HepG2 (cell line): Measurements from ENCODE around the gene CTNND1. TPM values are rescaled to one million over a fixed set of nuclear protein-coding genes. Genes with fewer than 3 reads are reported as not detected.

Source experiments
- HNF1A ChIP-seq, 2 experiments: sonication (generic) in 1 of 2; formaldehyde crosslinking in 1 of 2; IDR thresholded peaks; 2 replicates each; pipeline versions ENCODE4 v1.4.0 to v1.6.1; 2016 to 2020; ENCODE audit warnings: borderline replicate concordance in 1 of 2, low read depth in 1 of 2, mild to moderate bottlenecking in 1 of 2, missing genetic modification reagents in 1 of 2
- KAT2B ChIP-seq: fragments of 150-350 bp; IDR thresholded peaks from 2 replicates; pipeline ENCODE4 v1.6.1; 2014; ENCODE audit warnings: low read depth, low read length, borderline replicate concordance
- LCORL ChIP-seq, 2 experiments: fragments of 450-650 bp in 1 of 2; sonication (generic) in 1 of 2; formaldehyde crosslinking in 1 of 2; IDR thresholded peaks; 2 replicates each; pipeline versions ENCODE4 v1.5.0 to v1.6.1; 2017 to 2020; ENCODE audit warnings: antibody characterized with exemption in 1 of 2, missing genetic modification reagents in 1 of 2
- NCOR1 ChIP-seq: fragments of 200-600 bp; sonication (generic); IDR thresholded peaks from 2 replicates; pipeline ENCODE4 v1.7.0; 2017; ENCODE audit warnings: antibody characterized with exemption, low read length, borderline replicate concordance
- NR2F6 ChIP-seq, 2 experiments: IDR thresholded peaks; 2 replicates each; pipeline ENCODE4 v1.6.1; 2016; ENCODE audit warnings: antibody characterized with exemption in 1 of 2, mild to moderate bottlenecking in 1 of 2
- RXRB ChIP-seq: IDR thresholded peaks from 2 replicates; pipeline ENCODE4 v1.6.1; 2016; ENCODE audit warnings: borderline replicate concordance, missing genetic modification reagents, missing compliant biosample characterization
- TBX3 ChIP-seq: fragments of 450-650 bp; IDR thresholded peaks from 2 replicates; pipeline ENCODE4 v1.6.1; 2017; ENCODE audit warnings: antibody characterized with exemption, mild to moderate bottlenecking, inconsistent platforms, borderline replicate concordance
- TFE3 ChIP-seq: IDR thresholded peaks from 2 replicates; pipeline ENCODE4 v1.6.1; 2016
- TSC22D2 ChIP-seq: sonication (generic); formaldehyde crosslinking; IDR thresholded peaks from 2 replicates; pipeline ENCODE4 v1.5.1; 2020; ENCODE audit warnings: missing genetic modification reagents, mild to moderate bottlenecking, borderline replicate concordance
- XRCC5 ChIP-seq: fragments of 200-400 bp; formaldehyde crosslinking; optimal IDR thresholded peaks from 2 replicates; pipeline ENCODE3; 2017; ENCODE audit warnings: mild to moderate bottlenecking, low read length
- ZNF205 ChIP-seq: IDR thresholded peaks from 2 replicates; pipeline ENCODE4 v1.6.1; 2018; ENCODE audit warnings: missing biosample characterization, missing genetic modification reagents
- ZNF343 ChIP-seq: sonication (generic); formaldehyde crosslinking; IDR thresholded peaks from 2 replicates; pipeline ENCODE4 v1.4.0; 2020; ENCODE audit warnings: mild to moderate bottlenecking, missing genetic modification reagents
- ZNF414 ChIP-seq: sonication (generic); formaldehyde crosslinking; IDR thresholded peaks from 2 replicates; pipeline ENCODE4 v1.5.0; 2020; ENCODE audit warnings: missing genetic modification reagents
- ZNF569 ChIP-seq: sonication (generic); formaldehyde crosslinking; IDR thresholded peaks from 2 replicates; pipeline ENCODE4 v1.5.0; 2020; ENCODE audit warnings: mild to moderate bottlenecking, missing genetic modification reagents, moderate library complexity, borderline replicate concordance
- ZSCAN5A ChIP-seq: sonication (generic); formaldehyde crosslinking; IDR thresholded peaks from 2 replicates; pipeline ENCODE4 v1.8.0; 2022; ENCODE audit warnings: mild to moderate bottlenecking, missing genetic modification reagents, borderline replicate concordance
- polyA plus RNA-seq, 8 experiments: library from polyadenylated mRNA; depleted of rRNA in 3 of 8; stranded (reverse) in 7 of 8; unstranded in 1 of 8; fragments of >200 nt; fragmentation: Illumina TruSeq in 4 of 8; extraction: Trizol in 4 of 8; gene quantifications; 2 replicates each; pipeline versions ENCODE4 v1.2.1 to v1.2.3, GENCODE V29; 2011 to 2016; ENCODE audit warnings: low read depth in 4 of 8, missing spikeins in 1 of 8, mixed read lengths in 1 of 8; ENCODE audit not compliant: insufficient read depth in 1 of 8
- total RNA-seq, 5 experiments: library from RNA; depleted of rRNA; stranded (reverse); fragments of >200 nt; fragmentation: Illumina TruSeq; extraction: Trizol; gene quantifications; 2 replicates each; pipeline ENCODE4 v1.2.3, GENCODE V29; 2016; ENCODE audit warnings: low read depth in 1 of 5
- TF ChIP-seq, protein P1 (sequence below): sonication (generic); formaldehyde crosslinking; IDR thresholded peaks from 2 replicates; pipeline ENCODE4 v1.4.0; 2020; ENCODE audit warnings: missing genetic modification reagents

The CTNND1 gene
- total and polyA plus RNA-seq, 2 of the 13 experiments (the other 11 are each of a cell fraction or from before 2014, with no cell fraction given) = 117 to 128 TPM

DNA sequence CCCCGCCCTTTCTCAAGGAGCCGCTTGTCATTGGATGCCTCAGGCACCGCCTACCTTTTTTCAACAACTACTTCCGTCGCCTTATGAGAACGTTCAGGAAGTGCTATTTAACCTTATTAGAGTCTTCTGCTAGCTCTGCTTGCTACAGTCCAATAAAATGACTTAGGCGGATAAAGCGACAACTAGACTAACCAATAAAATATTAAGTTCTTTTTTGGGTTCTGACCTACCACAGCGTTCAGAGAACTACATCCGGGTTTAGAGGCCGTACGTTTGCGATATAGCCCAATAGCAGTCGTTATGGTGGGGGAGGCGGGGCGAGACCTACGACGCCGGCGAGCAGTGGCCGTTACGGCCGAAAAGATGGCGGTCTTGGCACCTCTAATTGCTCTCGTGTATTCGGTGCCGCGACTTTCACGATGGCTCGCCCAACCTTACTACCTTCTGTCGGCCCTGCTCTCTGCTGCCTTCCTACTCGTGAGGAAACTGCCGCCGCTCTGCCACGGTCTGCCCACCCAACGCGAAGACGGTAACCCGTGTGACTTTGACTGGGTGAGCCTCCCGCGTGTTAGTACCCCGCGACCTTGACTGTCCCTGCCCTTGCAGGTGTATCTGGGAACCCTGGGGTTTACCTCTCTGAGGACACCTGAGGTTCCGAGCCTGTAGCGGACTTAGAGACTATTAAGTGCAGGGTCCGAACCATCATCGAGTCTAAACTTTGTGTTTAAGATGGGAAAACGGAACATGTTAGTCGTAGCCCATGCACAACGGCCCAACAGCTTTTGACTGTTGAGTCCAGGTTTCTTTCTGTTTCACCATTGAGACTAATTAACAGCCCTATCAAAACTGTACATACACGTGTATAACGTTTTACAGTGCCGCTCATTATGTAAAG, 49.1 kb upstream of the CTNND1 start, which contains the start of gene TMX2 (continued):
- TF ChIP-seq TFE3 (CRISPR knock-in tag) = peak; percentile 7; the same call in 1 of the 2 replicates
- no peak for TF ChIP-seq XRCC5
- TF ChIP-seq, protein P1, sequence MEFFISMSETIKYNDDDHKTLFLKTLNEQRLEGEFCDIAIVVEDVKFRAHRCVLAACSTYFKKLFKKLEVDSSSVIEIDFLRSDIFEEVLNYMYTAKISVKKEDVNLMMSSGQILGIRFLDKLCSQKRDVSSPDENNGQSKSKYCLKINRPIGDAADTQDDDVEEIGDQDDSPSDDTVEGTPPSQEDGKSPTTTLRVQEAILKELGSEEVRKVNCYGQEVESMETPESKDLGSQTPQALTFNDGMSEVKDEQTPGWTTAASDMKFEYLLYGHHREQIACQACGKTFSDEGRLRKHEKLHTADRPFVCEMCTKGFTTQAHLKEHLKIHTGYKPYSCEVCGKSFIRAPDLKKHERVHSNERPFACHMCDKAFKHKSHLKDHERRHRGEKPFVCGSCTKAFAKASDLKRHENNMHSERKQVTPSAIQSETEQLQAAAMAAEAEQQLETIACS (CRISPR knock-in tag) = 0 out of 2 replicates have a peak, but pooled peaks have one; percentile 22
- TF ChIP-seq TSC22D2 (CRISPR knock-in tag) = 0 out of 2 replicates have a peak, but pooled peaks have one; percentile 11
- TF ChIP-seq HNF1A (IDR thresholded peaks at IDR 0.05; ENCODE audit: low read depth) = no peak
- TF ChIP-seq HNF1A (CRISPR knock-in tag; IDR thresholded peaks at IDR 0.05; ENCODE audit: borderline replicate concordance) = 0 out of 2 replicates have a peak, but pooled peaks have one; percentile 36
- TF ChIP-seq ZNF569 = no peak
- 0 out of 2 replicates have a peak, but pooled peaks have one; percentile 35 for TF ChIP-seq ZSCAN5A
- no peak for TF ChIP-seq TBX3
- no peak; the same call in 1 of the 2 replicates for TF ChIP-seq ZNF343
- no peak; the same call in 1 of the 2 replicates for TF ChIP-seq RXRB (CRISPR knock-in tag)
- TF ChIP-seq KAT2B = no peak
- no peak for TF ChIP-seq ZNF414 (CRISPR knock-in tag)
- no peak for TF ChIP-seq LCORL (IDR thresholded peaks at IDR 0.05)
- TF ChIP-seq LCORL (CRISPR knock-in tag; IDR thresholded peaks at IDR 0.05) = peak; percentile 72
- TF ChIP-seq ZNF205 (CRISPR knock-in tag) = no peak
- TF ChIP-seq NCOR1 = no peak
- no peak for TF ChIP-seq NR2F6 (IDR thresholded peaks at IDR 0.05)
- TF ChIP-seq NR2F6 (CRISPR knock-in tag; IDR thresholded peaks at IDR 0.05) = no peak
